Measurements from ENCODE around the gene IGFBP2. TPM values are rescaled to one million over a fixed set of nuclear protein-coding genes. Genes with fewer than 3 reads are reported as not detected.
A peak's percentile ranks its signal among the peaks of the same experiment; 100 is the strongest.

The IGFBP2 gene
- total and polyA plus RNA-seq, 7 donors = 8.2 to 33.2 (median 12.8) TPM

- Histone ChIP-seq H3K36me3 (ENCODE audit: insufficient read depth in 1 of 2, low read depth in 1 of 2) (peaks cover 0 to 46% of the 10 kb centered on the region in 2 donors), H3K27me3 (ENCODE audit: insufficient read depth in 3 of 3, low read length in 2 of 3) (no peaks in the 10 kb centered on the region), H3K9me3 (no peaks in the 10 kb centered on the region), H3K4me1 (peaks cover 7% of the 10 kb centered on the region), H3K4me3 (no peak overlapping the region), H3K27ac (peak overlapping the region; percentile 52)
- 75 to 87% (median 79%) methylated on average over 9 to 10 of the region's 10 CpGs for WGBS, 3 donors
- DNase-seq (no peak), ATAC-seq (peak in 2 of 4 donors; percentile 8 to 9)
- intact Hi-C loops (cut with DNase I) = no loop called here
- no peak for TF ChIP-seq CTCF (IDR thresholded peaks at IDR 0.05)
Observed at GRCh38 chr2:216673021-216673420, 39.8 kb downstream of the IGFBP2 start.

- DNase-seq = no peak
- Histone ChIP-seq H3K9me3 (no peaks in the 10 kb centered on the region), H3K4me1 (peaks cover 13% of the 10 kb centered on the region), H3K27ac (no peak overlapping the region), H3K4me3 (no peak overlapping the region), H3K36me3 (ENCODE audit: insufficient read depth in 1 of 2, low read depth in 1 of 2) (peaks cover 0 to 52% of the 10 kb centered on the region in 2 donors), H3K27me3 (ENCODE audit: insufficient read depth in 3 of 3, low read length in 2 of 3) (no peaks in the 10 kb centered on the region)
- intact Hi-C loops (cut with DNase I) = no loop called here
- ATAC-seq = no peak
- 59 to 89% (median 61%) methylated on average over 9 of the region's 9 CpGs for WGBS, 3 donors
- no peak for TF ChIP-seq CTCF (IDR thresholded peaks at IDR 0.05)
Observed at GRCh38 chr2:216673609-216674008, 40.4 kb downstream of the IGFBP2 start.

- no peak overlapping the region for H3K27ac ChIP-seq
- intact Hi-C loops (cut with DNase I) = no loop called here
- 76 to 85% (median 80%) methylated on average over 9 of the region's 9 CpGs for WGBS, 3 donors
- H3K4me1 ChIP-seq = peaks cover 20% of the 10 kb centered on the region
- no peaks in the 10 kb centered on the region for H3K27me3 ChIP-seq (ENCODE audit: insufficient read depth in 3 of 3, low read length in 2 of 3)
- DNase-seq = no peak
- peaks cover 0 to 60% of the 10 kb centered on the region in 2 donors for H3K36me3 ChIP-seq (ENCODE audit: insufficient read depth in 1 of 2, low read depth in 1 of 2)
- no peak for TF ChIP-seq CTCF (IDR thresholded peaks at IDR 0.05)
- H3K9me3 ChIP-seq = no peaks in the 10 kb centered on the region
- H3K4me3 ChIP-seq = no peak overlapping the region
- ATAC-seq = no peak
Observed at GRCh38 chr2:216674376-216674775, 41.2 kb downstream of the IGFBP2 start.

- Histone ChIP-seq H3K36me3 (ENCODE audit: insufficient read depth in 1 of 2, low read depth in 1 of 2) (peaks cover 0 to 60% of the 10 kb centered on the region in 2 donors), H3K27ac (no peak overlapping the region)
Observed at GRCh38 chr2:216676630-216677029, 43.4 kb downstream of the IGFBP2 start.

More at GRCh38 chr2:216676630-216677029, 43.4 kb downstream of the IGFBP2 start:
- H3K27me3 ChIP-seq (ENCODE audit: insufficient read depth in 3 of 3, low read length in 2 of 3) = no peaks in the 10 kb centered on the region
- ATAC-seq = no peak
- DNase-seq = no peak
- no peaks in the 10 kb centered on the region for H3K9me3 ChIP-seq
- peaks cover 42% of the 10 kb centered on the region for H3K4me1 ChIP-seq
- intact Hi-C loops (cut with DNase I) = no loop called here
- TF ChIP-seq CTCF (IDR thresholded peaks at IDR 0.05) = no peak
- no peak overlapping the region for H3K4me3 ChIP-seq
- 69 to 86% (median 70%) methylated on average over 16 to 17 of the region's 17 CpGs for WGBS, 3 donors

Data from psoas muscle (tissue), 8 donors.